ENCODE measurements around the gene GYS1. TPM values are rescaled to one million over a fixed set of nuclear protein-coding genes. Genes with fewer than 3 reads are reported as not detected.

GYS1 gene
- total RNA-seq, 1 donor from 2014 or later, result 57.4 TPM

DNA sequence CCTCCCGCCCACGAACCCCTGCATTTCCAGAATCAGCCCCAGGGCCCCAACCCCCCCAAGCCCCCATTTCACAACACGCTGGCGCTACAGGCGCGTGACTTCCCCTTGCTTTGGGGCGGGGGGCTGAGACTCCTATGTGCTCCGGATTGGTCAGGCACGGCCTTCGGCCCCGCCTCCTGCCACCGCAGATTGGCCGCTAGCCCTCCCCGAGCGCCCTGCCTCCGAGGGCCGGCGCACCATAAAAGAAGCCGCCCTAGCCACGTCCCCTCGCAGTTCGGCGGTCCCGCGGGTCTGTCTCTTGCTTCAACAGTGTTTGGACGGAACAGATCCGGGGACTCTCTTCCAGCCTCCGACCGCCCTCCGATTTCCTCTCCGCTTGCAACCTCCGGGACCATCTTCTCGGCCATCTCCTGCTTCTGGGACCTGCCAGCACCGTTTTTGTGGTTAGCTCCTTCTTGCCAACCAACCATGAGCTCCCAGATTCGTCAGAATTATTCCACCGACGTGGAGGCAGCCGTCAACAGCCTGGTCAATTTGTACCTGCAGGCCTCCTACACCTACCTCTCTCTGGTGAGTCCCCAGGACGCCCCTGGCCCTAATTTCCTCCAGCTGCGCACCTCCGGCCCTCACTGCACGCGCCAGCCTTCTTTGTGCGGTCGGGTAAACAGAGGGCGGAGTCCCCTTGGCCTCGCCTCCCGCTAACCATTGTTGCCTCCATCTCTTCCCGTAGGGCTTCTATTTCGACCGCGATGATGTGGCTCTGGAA, 27.9 kb downstream of the GYS1 start, which contains the start of gene FTL:
Gene FTL (plus strand): TSS at position 270 of the 766 bp plus-strand sequence. CDS start 199 bp downstream, at position 469.
- Mint-ChIP-seq H3K9me3 (ENCODE audit: low read depth) (no peaks in the 10 kb centered on the region), H3K4me3 (ENCODE audit: low read depth) (peak within 1 kb of the TSS; percentile 100), H3K36me3 (ENCODE audit: insufficient read depth) (peaks cover 27% of the 10 kb centered on the region), H3K27ac (peak within 1 kb of the TSS; percentile 98), H3K4me1 (ENCODE audit: low read depth) (peaks cover 44% of the 10 kb centered on the region), H3K27me3 (no peaks in the 10 kb centered on the region)
- TF ChIP-seq, protein P1, sequence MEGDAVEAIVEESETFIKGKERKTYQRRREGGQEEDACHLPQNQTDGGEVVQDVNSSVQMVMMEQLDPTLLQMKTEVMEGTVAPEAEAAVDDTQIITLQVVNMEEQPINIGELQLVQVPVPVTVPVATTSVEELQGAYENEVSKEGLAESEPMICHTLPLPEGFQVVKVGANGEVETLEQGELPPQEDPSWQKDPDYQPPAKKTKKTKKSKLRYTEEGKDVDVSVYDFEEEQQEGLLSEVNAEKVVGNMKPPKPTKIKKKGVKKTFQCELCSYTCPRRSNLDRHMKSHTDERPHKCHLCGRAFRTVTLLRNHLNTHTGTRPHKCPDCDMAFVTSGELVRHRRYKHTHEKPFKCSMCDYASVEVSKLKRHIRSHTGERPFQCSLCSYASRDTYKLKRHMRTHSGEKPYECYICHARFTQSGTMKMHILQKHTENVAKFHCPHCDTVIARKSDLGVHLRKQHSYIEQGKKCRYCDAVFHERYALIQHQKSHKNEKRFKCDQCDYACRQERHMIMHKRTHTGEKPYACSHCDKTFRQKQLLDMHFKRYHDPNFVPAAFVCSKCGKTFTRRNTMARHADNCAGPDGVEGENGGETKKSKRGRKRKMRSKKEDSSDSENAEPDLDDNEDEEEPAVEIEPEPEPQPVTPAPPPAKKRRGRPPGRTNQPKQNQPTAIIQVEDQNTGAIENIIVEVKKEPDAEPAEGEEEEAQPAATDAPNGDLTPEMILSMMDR (IDR thresholded peaks at IDR 0.05; ENCODE audit: unreplicated experiment), result no peak
- peak; percentile 88 for DNase-seq (ENCODE audit: low spot score, unreplicated experiment)

DNA sequence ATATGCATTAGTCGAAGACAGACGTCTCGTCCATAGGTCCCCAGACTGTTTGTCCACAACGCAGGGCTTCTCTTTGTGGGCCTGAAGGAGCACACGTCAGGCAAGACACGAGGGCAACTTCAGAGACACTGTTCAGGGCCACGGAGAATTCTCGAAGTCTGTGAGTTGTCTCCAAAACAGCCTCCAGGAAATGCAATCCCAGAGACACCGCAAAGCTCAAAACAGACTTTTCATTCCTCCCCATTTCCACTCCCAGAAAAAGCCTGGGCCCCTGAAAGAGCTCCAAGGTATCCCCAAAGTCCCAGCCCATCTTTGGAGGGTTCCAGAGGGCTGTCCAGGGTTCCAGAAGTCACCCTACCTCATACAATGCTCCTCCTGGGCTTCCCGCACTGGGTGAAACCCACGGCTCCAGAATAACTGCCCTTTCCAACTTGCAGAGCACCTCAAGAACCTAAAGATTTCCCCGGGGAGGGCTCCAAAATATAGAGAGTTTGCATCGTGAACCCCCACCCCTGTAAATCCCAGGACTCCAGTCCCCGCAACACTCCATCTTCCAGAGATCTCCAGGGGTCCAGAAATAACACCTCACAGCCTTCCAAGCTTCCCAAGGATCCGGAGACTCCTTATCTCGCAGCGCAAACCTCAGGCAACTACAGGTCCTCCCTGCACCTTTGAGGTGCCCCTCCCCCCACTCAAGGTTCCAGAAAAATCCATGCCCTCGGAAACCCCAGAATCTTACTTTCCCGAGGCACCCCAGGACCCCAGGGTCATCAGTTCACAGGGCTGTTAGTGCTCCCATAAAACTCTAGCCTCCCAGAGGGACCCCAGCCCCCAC, 28.7 kb downstream of the GYS1 start:
- no peaks in the 10 kb centered on the region for H3K27me3 Mint-ChIP-seq
- H3K4me3 Mint-ChIP-seq (ENCODE audit: low read depth), result peak overlapping the region; percentile 100
- H3K4me1 Mint-ChIP-seq (ENCODE audit: low read depth), result peaks cover 44% of the 10 kb centered on the region
- no peaks in the 10 kb centered on the region for H3K9me3 Mint-ChIP-seq (ENCODE audit: low read depth)
- H3K36me3 Mint-ChIP-seq (ENCODE audit: insufficient read depth), result peaks cover 27% of the 10 kb centered on the region
- H3K27ac Mint-ChIP-seq, result peak overlapping the region; percentile 98
- no peak for DNase-seq (ENCODE audit: low spot score, unreplicated experiment)
- TF ChIP-seq, protein P1 (IDR thresholded peaks at IDR 0.05; ENCODE audit: unreplicated experiment), result no peak

DNA sequence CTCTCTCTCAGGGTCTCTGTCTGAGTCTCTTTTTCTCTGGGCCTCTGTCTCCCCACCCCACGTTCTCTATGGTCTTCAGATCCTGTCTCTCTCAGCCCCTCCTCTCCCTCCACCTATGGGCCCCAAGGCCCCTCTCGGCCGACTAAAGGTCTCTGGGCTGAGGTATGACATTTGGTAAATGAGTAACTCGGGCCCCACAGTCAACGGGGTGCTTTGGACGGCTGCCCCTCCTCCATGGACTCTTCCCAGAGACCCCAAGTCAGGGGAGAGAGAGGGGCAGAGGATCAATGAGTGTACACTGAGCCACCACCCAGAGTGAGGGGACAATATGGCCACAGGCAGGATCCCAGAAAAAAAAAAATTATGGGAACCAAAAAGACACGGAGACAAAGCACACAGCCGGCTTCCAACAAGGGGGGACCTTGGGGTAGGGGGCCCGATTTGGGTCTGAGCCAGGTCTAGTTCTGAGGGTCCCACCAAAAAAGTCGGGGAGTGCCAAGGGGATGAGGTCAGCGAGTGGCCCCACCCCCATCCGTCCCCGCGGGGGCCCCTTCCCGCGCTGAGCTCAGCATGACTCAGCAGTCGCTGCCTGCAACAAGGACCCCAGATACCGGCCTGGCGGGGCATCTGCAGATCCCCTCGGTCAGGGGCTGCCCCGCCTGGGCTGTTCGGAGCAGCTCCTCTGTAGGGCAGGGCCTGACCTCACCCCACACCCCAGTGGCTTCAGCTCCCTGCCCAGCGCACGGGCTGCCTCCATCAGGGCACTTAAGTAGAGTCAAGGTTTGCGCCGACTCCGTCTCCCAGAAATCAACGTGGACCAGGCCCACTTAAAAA, 29.5 kb downstream of the GYS1 start:
- H3K4me1 Mint-ChIP-seq (ENCODE audit: low read depth), result peaks cover 44% of the 10 kb centered on the region
- H3K9me3 Mint-ChIP-seq (ENCODE audit: low read depth), result no peaks in the 10 kb centered on the region
- peak overlapping the region; percentile 100 for H3K4me3 Mint-ChIP-seq (ENCODE audit: low read depth)
- DNase-seq (ENCODE audit: low spot score, unreplicated experiment), result peak; percentile 74
- TF ChIP-seq, protein P1 (IDR thresholded peaks at IDR 0.05; ENCODE audit: unreplicated experiment), result no peak
- peak overlapping the region; percentile 98 for H3K27ac Mint-ChIP-seq
- H3K27me3 Mint-ChIP-seq, result no peaks in the 10 kb centered on the region
- peaks cover 24% of the 10 kb centered on the region for H3K36me3 Mint-ChIP-seq (ENCODE audit: insufficient read depth)

DNA sequence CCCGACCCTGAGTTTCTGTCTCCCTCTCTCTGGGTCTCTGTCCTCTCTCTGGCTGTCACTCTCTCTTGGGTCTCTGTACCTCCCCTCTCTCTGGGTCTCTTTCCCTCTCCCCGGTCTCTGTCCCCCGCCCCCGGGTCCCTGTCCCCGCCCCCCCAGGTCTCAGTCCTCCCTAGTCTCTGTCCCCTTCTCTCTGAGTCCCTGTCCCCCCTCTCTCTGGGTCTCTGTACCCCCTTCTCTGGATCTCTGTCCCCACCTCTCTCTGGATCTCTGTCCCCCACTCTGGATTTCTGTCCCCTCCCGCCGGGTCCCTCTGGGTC, 30.3 kb downstream of the GYS1 start:
- no peak for DNase-seq (ENCODE audit: low spot score, unreplicated experiment)
- H3K9me3 Mint-ChIP-seq (ENCODE audit: low read depth), result no peaks in the 10 kb centered on the region
- peaks cover 44% of the 10 kb centered on the region for H3K4me1 Mint-ChIP-seq (ENCODE audit: low read depth)
- peaks cover 23% of the 10 kb centered on the region for H3K36me3 Mint-ChIP-seq (ENCODE audit: insufficient read depth)
- peak overlapping the region; percentile 98 for H3K27ac Mint-ChIP-seq
- TF ChIP-seq, protein P1 (IDR thresholded peaks at IDR 0.05; ENCODE audit: unreplicated experiment), result no peak
- no peaks in the 10 kb centered on the region for H3K27me3 Mint-ChIP-seq
- no peak overlapping the region for H3K4me3 Mint-ChIP-seq (ENCODE audit: low read depth)
